ENCODE data around the gene ZSCAN22. TPM values are rescaled to one million over a fixed set of nuclear protein-coding genes. Genes with fewer than 3 reads are reported as not detected.

The ZSCAN22 gene
- total RNA-seq, 1 experiment from 2014 or later: 3.2 TPM

DNA sequence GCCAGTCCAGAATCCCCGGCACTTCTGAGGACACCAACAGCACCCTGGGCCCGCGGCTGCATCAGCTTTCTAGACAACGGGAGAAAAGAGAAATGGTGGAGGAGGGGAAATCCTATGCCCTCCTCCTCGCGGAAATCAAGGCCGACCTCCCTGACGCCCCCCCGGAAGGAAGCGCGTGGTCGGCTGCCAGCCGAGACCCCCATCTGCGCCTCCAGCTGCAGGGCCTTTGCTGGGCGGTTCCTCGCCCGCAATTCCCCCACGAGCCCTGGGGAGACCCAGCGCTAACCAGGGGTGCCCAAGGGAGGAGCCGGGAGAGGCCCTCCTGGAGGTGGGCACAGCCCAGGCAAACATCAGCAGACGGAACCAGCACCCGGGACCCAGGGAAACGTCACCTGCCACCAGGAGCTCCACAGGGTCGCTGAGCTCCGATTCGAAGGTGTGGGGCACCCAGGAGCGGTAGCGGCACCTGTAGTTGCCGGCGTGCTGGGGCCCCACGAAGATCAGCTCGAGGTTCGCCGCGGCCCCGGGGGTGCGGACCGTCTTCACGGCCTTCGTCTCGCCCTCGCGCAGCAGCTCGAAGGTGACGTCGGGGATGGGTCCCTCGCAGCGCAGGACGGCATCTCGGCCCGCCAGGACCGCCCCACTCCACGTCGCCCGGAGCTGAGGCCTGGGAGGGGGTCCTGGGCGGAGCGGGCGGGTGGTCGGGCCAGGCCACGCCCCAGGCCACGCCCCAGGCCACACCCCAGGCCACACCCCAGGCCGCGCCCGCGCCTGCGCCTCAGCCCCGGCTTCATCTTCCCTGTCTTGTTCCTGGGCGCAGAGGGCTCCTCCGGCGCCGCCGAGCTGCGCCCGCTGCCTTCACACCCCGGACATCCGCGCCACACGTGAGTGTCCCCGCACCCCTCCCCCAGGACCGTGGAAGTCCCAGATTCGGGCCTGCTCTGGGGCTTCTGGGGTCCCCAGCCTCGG is 20.5 kb downstream of the ZSCAN22 start:
- H3K4me3 Mint-ChIP-seq: peak overlapping the region; percentile 93
- H3K27me3 Mint-ChIP-seq (ENCODE audit: low read depth): peaks cover 57% of the 10 kb centered on the region
- CTCF ChIA-PET: interaction anchor here (0.6 to 3.2 kb wide), 10 partner anchors 8 to 167 kb away, joined by 3 to 22 read pairs (median 5); partner anchors contain the start of genes ZNF497, ZNF8 and ZSCAN22
- ATAC-seq (peak; percentile 96), DNase-seq (ENCODE audit: low spot score) (peak; percentile 67)
- no peak overlapping the region for H3K27ac Mint-ChIP-seq
- no peaks in the 10 kb centered on the region for H3K36me3 Mint-ChIP-seq
- POLR2A ChIA-PET: interaction anchor here (2.9 kb wide), 1 partner anchor 16 kb away, joined by 25 read pairs; the partner anchor contains the start of gene ZNF497
- no peaks in the 10 kb centered on the region; the same call in 1 of the 2 replicates for H3K9me3 Mint-ChIP-seq
- H3K4me1 Mint-ChIP-seq: peaks cover 3% of the 10 kb centered on the region; the same call in 1 of the 2 replicates
- TF ChIP-seq, protein P1, sequence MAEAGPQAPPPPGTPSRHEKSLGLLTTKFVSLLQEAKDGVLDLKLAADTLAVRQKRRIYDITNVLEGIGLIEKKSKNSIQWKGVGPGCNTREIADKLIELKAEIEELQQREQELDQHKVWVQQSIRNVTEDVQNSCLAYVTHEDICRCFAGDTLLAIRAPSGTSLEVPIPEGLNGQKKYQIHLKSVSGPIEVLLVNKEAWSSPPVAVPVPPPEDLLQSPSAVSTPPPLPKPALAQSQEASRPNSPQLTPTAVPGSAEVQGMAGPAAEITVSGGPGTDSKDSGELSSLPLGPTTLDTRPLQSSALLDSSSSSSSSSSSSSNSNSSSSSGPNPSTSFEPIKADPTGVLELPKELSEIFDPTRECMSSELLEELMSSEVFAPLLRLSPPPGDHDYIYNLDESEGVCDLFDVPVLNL (CRISPR knock-in tag; IDR thresholded peaks at IDR 0.05; ENCODE audit: borderline replicate concordance, low read depth): no peak
- TF ChIP-seq CBFB (CRISPR knock-in tag; IDR thresholded peaks at IDR 0.05; ENCODE audit: low read depth) (peak; percentile 95; the same call in 1 of the 2 replicates), JAZF1 (CRISPR knock-in tag; IDR thresholded peaks at IDR 0.05) (no peak), RELA (CRISPR knock-in tag; IDR thresholded peaks at IDR 0.05; ENCODE audit: borderline replicate concordance) (no peak), NFATC4 (CRISPR knock-in tag; IDR thresholded peaks at IDR 0.05) (no peak), CREM (CRISPR knock-in tag; IDR thresholded peaks at IDR 0.05) (peak; percentile 34; the same call in 1 of the 2 replicates), OVOL2 (CRISPR knock-in tag; IDR thresholded peaks at IDR 0.05; ENCODE audit: borderline replicate concordance) (no peak), IRF2 (CRISPR knock-in tag; IDR thresholded peaks at IDR 0.05; ENCODE audit: borderline replicate concordance, low read depth) (no peak), ETV6 (CRISPR knock-in tag; IDR thresholded peaks at IDR 0.05) (peak; percentile 39; the same call in 1 of the 2 replicates)
- TF ChIP-seq, protein P2, sequence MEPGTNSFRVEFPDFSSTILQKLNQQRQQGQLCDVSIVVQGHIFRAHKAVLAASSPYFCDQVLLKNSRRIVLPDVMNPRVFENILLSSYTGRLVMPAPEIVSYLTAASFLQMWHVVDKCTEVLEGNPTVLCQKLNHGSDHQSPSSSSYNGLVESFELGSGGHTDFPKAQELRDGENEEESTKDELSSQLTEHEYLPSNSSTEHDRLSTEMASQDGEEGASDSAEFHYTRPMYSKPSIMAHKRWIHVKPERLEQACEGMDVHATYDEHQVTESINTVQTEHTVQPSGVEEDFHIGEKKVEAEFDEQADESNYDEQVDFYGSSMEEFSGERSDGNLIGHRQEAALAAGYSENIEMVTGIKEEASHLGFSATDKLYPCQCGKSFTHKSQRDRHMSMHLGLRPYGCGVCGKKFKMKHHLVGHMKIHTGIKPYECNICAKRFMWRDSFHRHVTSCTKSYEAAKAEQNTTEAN (CRISPR knock-in tag; IDR thresholded peaks at IDR 0.05): peak; percentile 71; the same call in 1 of the 2 replicates
- TF ChIP-seq, protein P3, sequence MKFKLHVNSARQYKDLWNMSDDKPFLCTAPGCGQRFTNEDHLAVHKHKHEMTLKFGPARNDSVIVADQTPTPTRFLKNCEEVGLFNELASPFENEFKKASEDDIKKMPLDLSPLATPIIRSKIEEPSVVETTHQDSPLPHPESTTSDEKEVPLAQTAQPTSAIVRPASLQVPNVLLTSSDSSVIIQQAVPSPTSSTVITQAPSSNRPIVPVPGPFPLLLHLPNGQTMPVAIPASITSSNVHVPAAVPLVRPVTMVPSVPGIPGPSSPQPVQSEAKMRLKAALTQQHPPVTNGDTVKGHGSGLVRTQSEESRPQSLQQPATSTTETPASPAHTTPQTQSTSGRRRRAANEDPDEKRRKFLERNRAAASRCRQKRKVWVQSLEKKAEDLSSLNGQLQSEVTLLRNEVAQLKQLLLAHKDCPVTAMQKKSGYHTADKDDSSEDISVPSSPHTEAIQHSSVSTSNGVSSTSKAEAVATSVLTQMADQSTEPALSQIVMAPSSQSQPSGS (CRISPR knock-in tag; IDR thresholded peaks at IDR 0.05; ENCODE audit: borderline replicate concordance, low read depth): no peak
- TF ChIP-seq, protein P4, sequence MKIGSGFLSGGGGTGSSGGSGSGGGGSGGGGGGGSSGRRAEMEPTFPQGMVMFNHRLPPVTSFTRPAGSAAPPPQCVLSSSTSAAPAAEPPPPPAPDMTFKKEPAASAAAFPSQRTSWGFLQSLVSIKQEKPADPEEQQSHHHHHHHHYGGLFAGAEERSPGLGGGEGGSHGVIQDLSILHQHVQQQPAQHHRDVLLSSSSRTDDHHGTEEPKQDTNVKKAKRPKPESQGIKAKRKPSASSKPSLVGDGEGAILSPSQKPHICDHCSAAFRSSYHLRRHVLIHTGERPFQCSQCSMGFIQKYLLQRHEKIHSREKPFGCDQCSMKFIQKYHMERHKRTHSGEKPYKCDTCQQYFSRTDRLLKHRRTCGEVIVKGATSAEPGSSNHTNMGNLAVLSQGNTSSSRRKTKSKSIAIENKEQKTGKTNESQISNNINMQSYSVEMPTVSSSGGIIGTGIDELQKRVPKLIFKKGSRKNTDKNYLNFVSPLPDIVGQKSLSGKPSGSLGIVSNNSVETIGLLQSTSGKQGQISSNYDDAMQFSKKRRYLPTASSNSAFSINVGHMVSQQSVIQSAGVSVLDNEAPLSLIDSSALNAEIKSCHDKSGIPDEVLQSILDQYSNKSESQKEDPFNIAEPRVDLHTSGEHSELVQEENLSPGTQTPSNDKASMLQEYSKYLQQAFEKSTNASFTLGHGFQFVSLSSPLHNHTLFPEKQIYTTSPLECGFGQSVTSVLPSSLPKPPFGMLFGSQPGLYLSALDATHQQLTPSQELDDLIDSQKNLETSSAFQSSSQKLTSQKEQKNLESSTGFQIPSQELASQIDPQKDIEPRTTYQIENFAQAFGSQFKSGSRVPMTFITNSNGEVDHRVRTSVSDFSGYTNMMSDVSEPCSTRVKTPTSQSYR (CRISPR knock-in tag; IDR thresholded peaks at IDR 0.05): no peak; the same call in 1 of the 2 replicates
- TF ChIP-seq, protein P5, sequence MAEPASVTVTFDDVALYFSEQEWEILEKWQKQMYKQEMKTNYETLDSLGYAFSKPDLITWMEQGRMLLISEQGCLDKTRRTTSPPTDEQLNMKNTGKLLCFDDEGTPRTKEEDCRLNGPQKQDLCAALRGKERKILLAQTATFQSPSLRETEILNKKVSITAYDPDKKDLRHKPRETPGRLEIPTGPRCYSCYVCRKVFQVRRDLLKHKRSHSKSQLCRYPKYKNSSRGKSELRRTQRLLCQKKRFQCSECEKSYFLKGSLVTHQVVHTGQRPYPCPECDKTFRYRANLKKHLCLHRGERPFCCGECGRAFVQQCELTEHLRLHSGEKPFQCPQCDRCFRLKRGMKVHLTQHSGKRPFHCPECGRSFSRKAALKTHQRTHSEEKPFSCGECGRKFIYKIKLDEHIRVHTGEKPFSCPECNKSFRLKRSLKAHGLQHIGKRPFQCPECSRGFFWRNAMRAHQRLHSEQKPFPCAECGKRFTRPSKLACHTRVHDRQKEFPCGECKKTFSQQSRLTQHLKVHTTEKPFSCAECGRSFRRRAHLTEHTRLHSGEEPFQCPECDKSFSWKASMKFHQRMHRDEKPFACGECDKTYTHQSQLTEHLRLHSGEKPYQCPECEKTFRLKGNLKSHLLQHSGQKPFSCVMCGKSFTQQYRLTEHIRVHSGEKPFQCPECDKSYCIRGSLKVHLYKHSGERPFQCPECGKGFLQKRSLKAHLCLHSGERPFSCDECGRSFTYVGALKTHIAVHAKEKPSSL (CRISPR knock-in tag; conservative IDR thresholded peaks at IDR 0.05): no peak
- TF ChIP-seq, protein P6, sequence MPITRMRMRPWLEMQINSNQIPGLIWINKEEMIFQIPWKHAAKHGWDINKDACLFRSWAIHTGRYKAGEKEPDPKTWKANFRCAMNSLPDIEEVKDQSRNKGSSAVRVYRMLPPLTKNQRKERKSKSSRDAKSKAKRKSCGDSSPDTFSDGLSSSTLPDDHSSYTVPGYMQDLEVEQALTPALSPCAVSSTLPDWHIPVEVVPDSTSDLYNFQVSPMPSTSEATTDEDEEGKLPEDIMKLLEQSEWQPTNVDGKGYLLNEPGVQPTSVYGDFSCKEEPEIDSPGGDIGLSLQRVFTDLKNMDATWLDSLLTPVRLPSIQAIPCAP (CRISPR knock-in tag; IDR thresholded peaks at IDR 0.05): no peak
- TF ChIP-seq, protein P7, sequence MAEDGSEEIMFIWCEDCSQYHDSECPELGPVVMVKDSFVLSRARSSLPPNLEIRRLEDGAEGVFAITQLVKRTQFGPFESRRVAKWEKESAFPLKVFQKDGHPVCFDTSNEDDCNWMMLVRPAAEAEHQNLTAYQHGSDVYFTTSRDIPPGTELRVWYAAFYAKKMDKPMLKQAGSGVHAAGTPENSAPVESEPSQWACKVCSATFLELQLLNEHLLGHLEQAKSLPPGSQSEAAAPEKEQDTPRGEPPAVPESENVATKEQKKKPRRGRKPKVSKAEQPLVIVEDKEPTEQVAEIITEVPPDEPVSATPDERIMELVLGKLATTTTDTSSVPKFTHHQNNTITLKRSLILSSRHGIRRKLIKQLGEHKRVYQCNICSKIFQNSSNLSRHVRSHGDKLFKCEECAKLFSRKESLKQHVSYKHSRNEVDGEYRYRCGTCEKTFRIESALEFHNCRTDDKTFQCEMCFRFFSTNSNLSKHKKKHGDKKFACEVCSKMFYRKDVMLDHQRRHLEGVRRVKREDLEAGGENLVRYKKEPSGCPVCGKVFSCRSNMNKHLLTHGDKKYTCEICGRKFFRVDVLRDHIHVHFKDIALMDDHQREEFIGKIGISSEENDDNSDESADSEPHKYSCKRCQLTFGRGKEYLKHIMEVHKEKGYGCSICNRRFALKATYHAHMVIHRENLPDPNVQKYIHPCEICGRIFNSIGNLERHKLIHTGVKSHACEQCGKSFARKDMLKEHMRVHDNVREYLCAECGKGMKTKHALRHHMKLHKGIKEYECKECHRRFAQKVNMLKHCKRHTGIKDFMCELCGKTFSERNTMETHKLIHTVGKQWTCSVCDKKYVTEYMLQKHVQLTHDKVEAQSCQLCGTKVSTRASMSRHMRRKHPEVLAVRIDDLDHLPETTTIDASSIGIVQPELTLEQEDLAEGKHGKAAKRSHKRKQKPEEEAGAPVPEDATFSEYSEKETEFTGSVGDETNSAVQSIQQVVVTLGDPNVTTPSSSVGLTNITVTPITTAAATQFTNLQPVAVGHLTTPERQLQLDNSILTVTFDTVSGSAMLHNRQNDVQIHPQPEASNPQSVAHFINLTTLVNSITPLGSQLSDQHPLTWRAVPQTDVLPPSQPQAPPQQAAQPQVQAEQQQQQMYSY (CRISPR knock-in tag; IDR thresholded peaks at IDR 0.05): no peak
- TF ChIP-seq, protein P8, sequence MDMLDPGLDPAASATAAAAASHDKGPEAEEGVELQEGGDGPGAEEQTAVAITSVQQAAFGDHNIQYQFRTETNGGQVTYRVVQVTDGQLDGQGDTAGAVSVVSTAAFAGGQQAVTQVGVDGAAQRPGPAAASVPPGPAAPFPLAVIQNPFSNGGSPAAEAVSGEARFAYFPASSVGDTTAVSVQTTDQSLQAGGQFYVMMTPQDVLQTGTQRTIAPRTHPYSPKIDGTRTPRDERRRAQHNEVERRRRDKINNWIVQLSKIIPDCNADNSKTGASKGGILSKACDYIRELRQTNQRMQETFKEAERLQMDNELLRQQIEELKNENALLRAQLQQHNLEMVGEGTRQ (CRISPR knock-in tag; IDR thresholded peaks at IDR 0.05): peak; percentile 18; the same call in 1 of the 2 replicates
